ENCODE measurements around the gene HAP1. TPM values are rescaled to one million over a fixed set of nuclear protein-coding genes. Genes with fewer than 3 reads are reported as not detected.

The HAP1 gene
- total and polyA plus RNA-seq, 2 of the 8 experiments (the other 6 are each of a cell fraction or from before 2014, with no cell fraction given) = 2.3 to 3.6 TPM

DNA sequence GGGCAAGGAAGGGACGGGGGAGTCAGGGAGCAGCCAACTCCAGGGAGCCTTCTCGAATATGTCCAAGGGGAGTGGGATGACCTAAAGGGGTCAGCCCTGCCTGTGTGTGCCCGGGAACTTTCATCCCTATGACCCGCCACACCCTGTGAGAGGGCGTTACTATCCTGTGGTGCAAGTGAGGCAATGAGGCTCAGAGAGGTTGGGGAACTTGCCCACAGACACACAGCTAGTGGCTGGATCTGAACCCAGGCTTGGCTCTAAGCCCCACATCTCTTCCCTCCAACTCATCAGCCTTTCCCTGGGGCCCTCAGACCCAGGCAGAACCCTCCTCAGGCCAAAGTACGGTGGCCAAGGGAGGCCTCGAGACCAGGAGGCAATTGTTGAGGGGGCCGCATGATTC is 28.9 kb upstream of the HAP1 start:
- Histone ChIP-seq H3K79me1 (ENCODE audit: low read depth, low read length) (0 out of 2 replicates have a peak, but pooled peaks cover 2% of the 10 kb centered on the region), H4K20me1 (replicated peaks in 1 of 2; ENCODE audit: control insufficient read depth in 1 of 2, insufficient read depth in 2 of 2, low read length in 2 of 2) (peaks cover 5 to 18% of the 10 kb centered on the region in 2 experiments), H3K27ac (ENCODE audit: low read depth, low read length) (no peak overlapping the region; the same call in 1 of the 2 replicates), H3K9me3 (ENCODE audit: insufficient read depth in 2 of 2, low read depth in 1 of 2, low read length in 1 of 2) (no peaks in the 10 kb centered on the region), H2BK5ac (ENCODE audit: low read depth, low read length) (no peak overlapping the region), H3K4me2 (ENCODE audit: insufficient read depth in 1 of 2, low read depth in 2 of 2, low read length in 2 of 2) (no peak overlapping the region), H3K4ac (replicated peaks; ENCODE audit: insufficient read length, low read depth, low read length) (no peak overlapping the region), H2AK5ac (ENCODE audit: low read depth, low read length) (no peak overlapping the region), H3K36me3 (ENCODE audit: control insufficient read depth in 2 of 4, insufficient read depth in 4 of 4, low read length in 3 of 4) (peaks cover 26 to 74% (median 56%) of the 10 kb centered on the region in 4 experiments; a peak in 7 of 8 replicates), H4K91ac (replicated peaks; ENCODE audit: insufficient read length, low read length) (no peak overlapping the region), H3K18ac (ENCODE audit: extremely low read depth, low read length) (no peak overlapping the region), H3K4me3 (ENCODE audit: extremely low read depth in 1 of 4, insufficient read depth in 2 of 4, low read depth in 3 of 4, low read length in 4 of 4) (no peak overlapping the region), H4K5ac (ENCODE audit: insufficient read length, low read depth, low read length) (no peak overlapping the region), H2BK20ac (ENCODE audit: low read length) (no peak overlapping the region), H3K23ac (ENCODE audit: insufficient read length) (no peak overlapping the region), H2BK12ac (ENCODE audit: low read depth, low read length) (no peak overlapping the region), H3K14ac (ENCODE audit: insufficient read length) (no peak overlapping the region), H3K9ac (replicated peaks in 1 of 4; ENCODE audit: extremely low read depth in 1 of 4, low read depth in 3 of 4, low read length in 3 of 4) (no peak overlapping the region), H2BK120ac (replicated peaks; ENCODE audit: low read depth, low read length) (no peak overlapping the region), H3K4me1 (replicated peaks in 1 of 4; ENCODE audit: control insufficient read depth in 3 of 4, insufficient read depth in 4 of 4, low read length in 3 of 4) (no peaks in the 10 kb centered on the region), H4K8ac (ENCODE audit: extremely low read depth, insufficient read depth, low read length) (no peak overlapping the region), H3K23me2 (ENCODE audit: low read depth, low read length) (no peaks in the 10 kb centered on the region; the same call in 1 of the 2 replicates), H2BK15ac (ENCODE audit: low read length) (no peak overlapping the region), H2AFZ (ENCODE audit: low read length) (no peak overlapping the region), H3K27me3 (replicated peaks in 1 of 4; ENCODE audit: control insufficient read depth in 3 of 4, extremely low read depth in 1 of 4, insufficient read depth in 3 of 4, low read length in 3 of 4) (no peaks in the 10 kb centered on the region), H3K79me2 (ENCODE audit: control insufficient read depth in 1 of 2, insufficient read depth in 2 of 2, low read length in 2 of 2) (no peaks in the 10 kb centered on the region), H3K56ac (replicated peaks; ENCODE audit: insufficient read length, low read depth, low read length) (no peak overlapping the region)
- no peak for DNase-seq (ENCODE audit: low read depth in 1 of 2, low spot score in 2 of 2)
- ChIA-PET POLR2A (ENCODE audit: partially characterized antibody) (interaction anchor here (0.8 to 1.8 kb wide), 5 partner anchors 11 to 28 kb away, joined by 3 to 4 read pairs (median 4); partner anchors contain the start of gene HAP1), CTCF (ENCODE audit: partially characterized antibody) (interaction anchor here (0.8 to 3.6 kb wide), 7 partner anchors 10 to 184 kb away, joined by 3 to 25 read pairs (median 5); partner anchors contain the start of gene JUP)
- 96% methylated on average over 8 of the region's 8 CpGs; no CpG with 5 or more reads in 1 of the 2 experiments for WGBS, 2 experiments (ENCODE audit: extremely low coverage in 1 of 2, insufficient coverage in 1 of 2, insufficient read length in 1 of 2, insufficient replicate concordance in 2 of 2, low coverage in 1 of 2, low lambda C conversion rate in 2 of 2, missing lambda C conversion rate in 1 of 2)
- no peak for TF ChIP-seq ZNF274 (IDR thresholded peaks at IDR 0.05; ENCODE audit: borderline replicate concordance, extremely low read depth, low read length)
- TF ChIP-seq POLR2AphosphoS5 (IDR thresholded peaks at IDR 0.05; ENCODE audit: low read depth, low read length) = no peak
- no peak for TF ChIP-seq SP2 (IDR thresholded peaks at IDR 0.05; ENCODE audit: low read length)
- no peak for FAIRE-seq

Data from H1 (cell line).